Measurements from ENCODE around the gene CTSA. TPM values are rescaled to one million over a fixed set of nuclear protein-coding genes. Genes with fewer than 3 reads are reported as not detected.

CTSA gene
- total RNA-seq, 4 donors from 2014 or later = 44.8 to 70.2 (median 48.3) TPM

GRCh38 chr20:45909817-45910669 lies 18.9 kb downstream of the CTSA start:
- TF ChIP-seq CTCF (IDR thresholded peaks at IDR 0.05) (no peak), EP300 (IDR thresholded peaks at IDR 0.05) (no peak), POLR2AphosphoS5 (IDR thresholded peaks at IDR 0.05) (no peak), POLR2A (IDR thresholded peaks at IDR 0.05; ENCODE audit: low read depth) (no peak)
- peaks cover 0 to 30% (median 10%) of the 10 kb centered on the region in 4 donors for H3K36me3 ChIP-seq
- H3K4me1 ChIP-seq = peaks cover 18 to 35% (median 31%) of the 10 kb centered on the region in 4 donors
- WGBS = 86% methylated on average over 20 of the region's 22 CpGs
- peak overlapping the region; percentile 45 to 81 (median 69) for H3K27ac ChIP-seq (replicated peaks in 1 of 4)
- peak overlapping the region; percentile 53 to 61 (median 59) for H3K4me3 ChIP-seq
- no peaks in the 10 kb centered on the region for H3K9me3 ChIP-seq
- peaks cover 0 to 14% (median 5%) of the 10 kb centered on the region in 4 donors for H3K27me3 ChIP-seq
- DNase-seq (ENCODE audit: extremely low spot score) = no peak
- intact Hi-C loops (cut with DNase I) = no loop called here

GRCh38 chr20:45910670-45911485 lies 19.7 kb downstream of the CTSA start:
- Histone ChIP-seq H3K27me3 (peaks cover 0 to 14% (median 5%) of the 10 kb centered on the region in 4 donors), H3K4me1 (peaks cover 18 to 35% (median 31%) of the 10 kb centered on the region in 4 donors), H3K9me3 (no peaks in the 10 kb centered on the region), H3K36me3 (peaks cover 0 to 23% (median 6%) of the 10 kb centered on the region in 4 donors), H3K27ac (replicated peaks in 1 of 4) (peak overlapping the region; percentile 77 to 81 (median 80)), H3K4me3 (peak overlapping the region; percentile 53 to 61 (median 59))
- intact Hi-C loops (cut with DNase I) = no loop called here
- TF ChIP-seq EP300 (IDR thresholded peaks at IDR 0.05) (no peak), POLR2A (IDR thresholded peaks at IDR 0.05; ENCODE audit: low read depth) (peak; percentile 38), POLR2AphosphoS5 (IDR thresholded peaks at IDR 0.05) (peak; percentile 80 to 89), CTCF (IDR thresholded peaks at IDR 0.05) (no peak)
- 2% methylated on average over 32 of the region's 43 CpGs for WGBS
- peak; percentile 100 for DNase-seq (ENCODE audit: extremely low spot score)

- no peaks in the 10 kb centered on the region for H3K9me3 ChIP-seq
- H3K27ac ChIP-seq (replicated peaks in 1 of 4) = peak within 1 kb of the TSS; percentile 77 to 81 (median 80)
- no peak for DNase-seq (ENCODE audit: extremely low spot score)
- H3K4me3 ChIP-seq = peak within 1 kb of the TSS; percentile 53 to 61 (median 59)
- H3K36me3 ChIP-seq = peaks cover 0 to 16% (median 3%) of the 10 kb centered on the region in 4 donors
- H3K27me3 ChIP-seq = peaks cover 0 to 14% (median 5%) of the 10 kb centered on the region in 4 donors
- peak; percentile 43 for TF ChIP-seq POLR2A (IDR thresholded peaks at IDR 0.05; ENCODE audit: low read depth)
- no peak for TF ChIP-seq EP300 (IDR thresholded peaks at IDR 0.05)
- peak in 1 of 2 donors; percentile 78 for TF ChIP-seq POLR2AphosphoS5 (IDR thresholded peaks at IDR 0.05)
- no peak for TF ChIP-seq CTCF (IDR thresholded peaks at IDR 0.05)
- WGBS = 2% methylated on average over 31 of the region's 58 CpGs
- intact Hi-C loops (cut with DNase I) = no loop called here
- peaks cover 18 to 35% (median 31%) of the 10 kb centered on the region in 4 donors for H3K4me1 ChIP-seq
These were observed 20.6 kb downstream of the CTSA start, which contains the start of gene PLTP for GRCh38 chr20:45911486-45912343. PLTP (minus strand) TSS chr20:45912155; CDS start chr20:45911452, 703 bp downstream.

- WGBS = 40% methylated on average over 4 of the region's 4 CpGs
- Histone ChIP-seq H3K4me1 (peaks cover 18 to 35% (median 32%) of the 10 kb centered on the region in 4 donors), H3K9me3 (no peaks in the 10 kb centered on the region), H3K36me3 (peaks cover 0 to 14% (median 3%) of the 10 kb centered on the region in 4 donors), H3K27ac (replicated peaks in 1 of 4) (peak overlapping the region; percentile 77 to 81 (median 80)), H3K27me3 (peaks cover 0 to 14% (median 5%) of the 10 kb centered on the region in 4 donors), H3K4me3 (peak overlapping the region; percentile 53 to 61 (median 59))
- no peak for DNase-seq (ENCODE audit: extremely low spot score)
- TF ChIP-seq EP300 (IDR thresholded peaks at IDR 0.05) = no peak
- TF ChIP-seq POLR2A (IDR thresholded peaks at IDR 0.05; ENCODE audit: low read depth) = no peak
- TF ChIP-seq CTCF (IDR thresholded peaks at IDR 0.05) = no peak
- TF ChIP-seq POLR2AphosphoS5 (IDR thresholded peaks at IDR 0.05) = no peak
- intact Hi-C loops (cut with DNase I) = no loop called here
These were observed 21.2 kb downstream of the CTSA start for GRCh38 chr20:45912344-45912682.
